ENCODE measurements around the gene TBC1D22A.

The TBC1D22A gene

GRCh38 chr22:47068626-47068996 lies 306.2 kb downstream of the TBC1D22A start:
- no peak for DNase-seq

GRCh38 chr22:47069270-47069669 lies 306.8 kb downstream of the TBC1D22A start:
- no peak for DNase-seq

GRCh38 chr22:47071078-47071806 lies 308.8 kb downstream of the TBC1D22A start:
- no peak for DNase-seq

GRCh38 chr22:47071807-47072641 lies 309.6 kb downstream of the TBC1D22A start:
- DNase-seq: no peak

GRCh38 chr22:47072642-47072967 lies 310.2 kb downstream of the TBC1D22A start:
- no peak for DNase-seq

- DNase-seq: no peak
Observed at GRCh38 chr22:47073075-47073474, 310.6 kb downstream of the TBC1D22A start.

GRCh38 chr22:47074105-47074504 lies 311.7 kb downstream of the TBC1D22A start:
- DNase-seq: no peak

GRCh38 chr22:47075568-47075967 lies 313.1 kb downstream of the TBC1D22A start:
- DNase-seq: no peak

- DNase-seq: no peak
Observed at GRCh38 chr22:47076758-47077157, 314.3 kb downstream of the TBC1D22A start.

- no peak for DNase-seq
Observed at GRCh38 chr22:47080100-47080499, 317.6 kb downstream of the TBC1D22A start.

GRCh38 chr22:47082505-47082904 lies 320.1 kb downstream of the TBC1D22A start:
- DNase-seq: no peak

GRCh38 chr22:47083379-47083986 lies 321.0 kb downstream of the TBC1D22A start:
- DNase-seq: no peak

GRCh38 chr22:47084226-47084625 lies 321.8 kb downstream of the TBC1D22A start:
- no peak for DNase-seq

GRCh38 chr22:47086596-47087248 lies 324.3 kb downstream of the TBC1D22A start:
- no peak for DNase-seq

- no peak for DNase-seq
Observed at GRCh38 chr22:47088480-47089158, 326.2 kb downstream of the TBC1D22A start.

GRCh38 chr22:47089374-47089773 lies 326.9 kb downstream of the TBC1D22A start:
- DNase-seq: no peak

- DNase-seq: no peak
Observed at GRCh38 chr22:47089796-47090460, 327.5 kb downstream of the TBC1D22A start.

GRCh38 chr22:47090591-47091245 lies 328.3 kb downstream of the TBC1D22A start:
- DNase-seq: no peak

- no peak for DNase-seq
Observed at GRCh38 chr22:47091246-47091651, 328.8 kb downstream of the TBC1D22A start.

GRCh38 chr22:47091921-47092700 lies 329.7 kb downstream of the TBC1D22A start:
- no peak for DNase-seq

GRCh38 chr22:47092896-47093311 lies 330.5 kb downstream of the TBC1D22A start:
- DNase-seq: no peak

Data from NCI-H1105 (cell line).